A549 (cell line): ENCODE results near the gene CTU2. TPM values are rescaled to one million over a fixed set of nuclear protein-coding genes. Genes with fewer than 3 reads are reported as not detected.

Source experiments
- ATAC-seq, 2 experiments: fragments of 200-7000 bp in 1 of 2; fragments of >200 bp in 1 of 2; cut with Nextera tagmentation in 1 of 2; cut with Tn5 transposase in 1 of 2; 3 replicates each; pipeline versions ENCODE4 v1.8.0 to v1.9.1; 2018 to 2020; ENCODE audit warnings: mild to moderate bottlenecking in 1 of 2, moderate library complexity in 1 of 2
- CTCF ChIA-PET: fragments of 300-600 bp; sonication (Branson Sonifier 250); formaldehyde crosslinking; extraction: SDS; loops from one replicate; lab custom pipeline; 2021; ENCODE audit warnings: antibody characterized with exemption, inconsistent platforms; lab: Yijun Ruan, JAX
- POLR2A ChIA-PET: fragments of 350-600 bp; formaldehyde crosslinking; extraction: SDS; loops from one replicate; lab custom pipeline; 2021; ENCODE audit warnings: antibody characterized with exemption, inconsistent platforms; lab: Yijun Ruan, JAX
- DNase-seq, 2 experiments: peaks; one replicate each; pipeline versions ENCODE4 v3.0.0 to v3.0.0-alpha.2; 2011 to 2016; ENCODE audit warnings: low read depth in 1 of 2, low spot score in 1 of 2
- FAIRE-seq: peaks from 2 replicates; lab custom pipeline; 2011; peaks lifted over from hg19 to GRCh38; lab: Jason Lieb, UNC
- H3K27ac ChIP-seq, 2 experiments: fragments of >200 bp; sonication (Bioruptor Twin); formaldehyde crosslinking; 3 replicates each; pipeline ENCODE4 v1.5.1; 2016 to 2017
- H3K4me1 ChIP-seq: fragments of >200 bp; sonication (Bioruptor Twin); formaldehyde crosslinking; 3 replicates; pipeline ENCODE4 v1.6.1; 2016
- H3K4me2 ChIP-seq: fragments of >200 bp; sonication (Bioruptor Twin); formaldehyde crosslinking; 3 replicates; pipeline ENCODE4 v1.6.1; 2016
- H3K4me3 ChIP-seq: fragments of >200 bp; sonication (Bioruptor Twin); formaldehyde crosslinking; 3 replicates; pipeline ENCODE4 v1.5.1; 2016
- H3K9me3 ChIP-seq: fragments of >200 bp; sonication (Bioruptor Twin); formaldehyde crosslinking; 3 replicates; pipeline ENCODE4 v1.6.1; 2016
- CEBPB ChIP-seq, 2 experiments: fragments of >200 bp in 1 of 2; sonication (Bioruptor Twin) in 1 of 2; formaldehyde crosslinking in 1 of 2; IDR thresholded peaks; 2 replicates each; pipeline ENCODE4 v1.6.1; 2012 to 2016
- CHD2 ChIP-seq: fragments of 150-350 bp; IDR thresholded peaks from 2 replicates; pipeline ENCODE4 v1.6.1; 2014; ENCODE audit warnings: low read length; ENCODE audit not compliant: partially characterized antibody
- CHD4 ChIP-seq: fragments of 200-600 bp; sonication (generic); IDR thresholded peaks from 2 replicates; pipeline ENCODE4 v1.6.1; 2016; ENCODE audit warnings: antibody characterized with exemption, mild to moderate bottlenecking, borderline replicate concordance
- EHF ChIP-seq: fragments of 250-450 bp; sonication (Bioruptor Pico); IDR thresholded peaks from 2 replicates; pipeline ENCODE4 v1.5.0; 2020; ENCODE audit warnings: mild to moderate bottlenecking
- EP300 ChIP-seq, 2 experiments: fragments of >200 bp; sonication (Bioruptor Twin); formaldehyde crosslinking; IDR thresholded peaks; 2 replicates in 1 of 2; 3 replicates in 1 of 2; pipeline ENCODE4 v1.6.1; 2016 to 2017
- FOSL2 ChIP-seq, 2 experiments: fragments of 450-650 bp in 1 of 2; fragments of >200 bp in 1 of 2; sonication (Bioruptor Twin) in 1 of 2; formaldehyde crosslinking; IDR thresholded peaks; 2 replicates each; pipeline versions ENCODE4 v1.5.0 to v1.6.1; 2016 to 2020; ENCODE audit warnings: mild to moderate bottlenecking in 1 of 2, moderate library complexity in 1 of 2
- GATA3 ChIP-seq: IDR thresholded peaks from 2 replicates; pipeline ENCODE4 v1.6.1; 2012; ENCODE audit warnings: borderline replicate concordance
- HDAC2 ChIP-seq: fragments of 200-600 bp; sonication (generic); IDR thresholded peaks from 2 replicates; pipeline ENCODE4 v1.6.1; 2016
- HEYL ChIP-seq: fragments of 250-450 bp; sonication (Bioruptor Pico); IDR thresholded peaks from 2 replicates; pipeline ENCODE4 v1.8.0; 2021; ENCODE audit warnings: mild to moderate bottlenecking, moderate library complexity
- HOXB13 ChIP-seq: fragments of 250-450 bp; sonication (Bioruptor Pico); IDR thresholded peaks from 2 replicates; pipeline ENCODE4 v1.5.0; 2020; ENCODE audit warnings: low read depth, mild to moderate bottlenecking, moderate library complexity
- HOXB5 ChIP-seq: fragments of 250-450 bp; sonication (Bioruptor Pico); IDR thresholded peaks from 2 replicates; pipeline ENCODE4 v1.5.0; 2020; ENCODE audit warnings: mild to moderate bottlenecking, moderate library complexity
- JUN ChIP-seq, 2 experiments: fragments of >200 bp; sonication (Bioruptor Twin); formaldehyde crosslinking; IDR thresholded peaks; 2 replicates in 1 of 2; 3 replicates in 1 of 2; pipeline ENCODE4 v1.6.1; 2016 to 2017
- JUNB ChIP-seq: fragments of >200 bp; sonication (Bioruptor Twin); formaldehyde crosslinking; IDR thresholded peaks from 2 replicates; pipeline ENCODE4 v1.6.1; 2016
- KDM5A ChIP-seq: fragments of 200-600 bp; sonication (generic); IDR thresholded peaks from 2 replicates; pipeline ENCODE4 v1.6.1; 2016; ENCODE audit warnings: antibody characterized with exemption, mild to moderate bottlenecking
- MAFK ChIP-seq: fragments of 450-650 bp; IDR thresholded peaks from 2 replicates; pipeline ENCODE4 v1.6.1; 2014; ENCODE audit not compliant: partially characterized antibody
- MAZ ChIP-seq: fragments of 150-350 bp; IDR thresholded peaks from 2 replicates; pipeline ENCODE4 v1.6.1; 2014; ENCODE audit warnings: antibody characterized with exemption, low read depth, low read length, borderline replicate concordance
- MYC ChIP-seq: IDR thresholded peaks from 2 replicates; pipeline ENCODE4 v1.6.1; 2012; ENCODE audit warnings: mild to moderate bottlenecking, inconsistent platforms, low read length, improper control_type of control experiment, borderline replicate concordance
- NPAS2 ChIP-seq: fragments of 250-450 bp; sonication (Bioruptor Pico); IDR thresholded peaks from 2 replicates; pipeline ENCODE4 v1.8.0; 2022; ENCODE audit warnings: mild to moderate bottlenecking, moderate library complexity, borderline replicate concordance
- NR3C1 ChIP-seq: fragments of >200 bp; sonication (Bioruptor Twin); formaldehyde crosslinking; IDR thresholded peaks from 3 replicates; pipeline ENCODE4 v1.6.1; 2017
- RAD21 ChIP-seq, 2 experiments: fragments of >200 bp in 1 of 2; sonication (Bioruptor Twin) in 1 of 2; formaldehyde crosslinking in 1 of 2; IDR thresholded peaks in 1 of 2; conservative IDR thresholded peaks in 1 of 2; 2 replicates in 1 of 2; 3 replicates in 1 of 2; pipeline ENCODE4 v1.6.1; 2012 to 2018; ENCODE audit warnings: inconsistent platforms in 1 of 2
- RCOR1 ChIP-seq: fragments of 150-350 bp; IDR thresholded peaks from 2 replicates; pipeline ENCODE4 v1.6.1; 2014; ENCODE audit warnings: antibody characterized with exemption, low read length, low read depth
- RNF2 ChIP-seq: fragments of 200-600 bp; sonication (generic); IDR thresholded peaks from 2 replicates; pipeline ENCODE4 v1.6.1; 2016; ENCODE audit warnings: low read depth, mild to moderate bottlenecking, antibody characterized with exemption, moderate library complexity, borderline replicate concordance
- SMC3 ChIP-seq: fragments of >200 bp; sonication (Bioruptor Twin); formaldehyde crosslinking; IDR thresholded peaks from 3 replicates; pipeline ENCODE4 v1.6.1; 2018; ENCODE audit warnings: inconsistent platforms
- TFCP2L1 ChIP-seq: fragments of 250-450 bp; sonication (Bioruptor Pico); IDR thresholded peaks from 2 replicates; pipeline ENCODE4 v1.5.0; 2021; ENCODE audit warnings: mild to moderate bottlenecking
- TP53 ChIP-seq: fragments of 250-450 bp; sonication (Bioruptor Pico); IDR thresholded peaks from 2 replicates; pipeline ENCODE4 v1.5.0; 2021; ENCODE audit warnings: mild to moderate bottlenecking, moderate library complexity
- WGBS: methylation state at CpG from one replicate; pipeline ENCODE4 v1.1.6; 2017; ENCODE audit errors: missing lambda C conversion rate; 5-methylcytosine and 5-hydroxymethylcytosine counted together
- polyA plus RNA-seq, 4 experiments: library from polyadenylated mRNA; depleted of rRNA in 3 of 4; stranded (reverse); fragments of >200 nt; fragmentation: RNase III in 1 of 4; extraction: RNeasy Plus Mini Kit Qiagen cat#74134 plus additional on column Dnase treatment in 1 of 4; gene quantifications; 2 replicates in 3 of 4; 3 replicates in 1 of 4; pipeline ENCODE4 v1.2.3, GENCODE V29; 2011 to 2017
- TF ChIP-seq, protein P1 (sequence below): fragments of >200 bp; sonication (Bioruptor Twin); formaldehyde crosslinking; IDR thresholded peaks from 3 replicates; pipeline ENCODE4 v1.6.1; 2016
- TF ChIP-seq, protein P2 (sequence below): IDR thresholded peaks from 2 replicates; pipeline ENCODE4 v1.6.1; 2012
- TF ChIP-seq, protein P3 (sequence below): fragments of 250-450 bp; sonication (Bioruptor Pico); IDR thresholded peaks from 2 replicates; pipeline ENCODE4 v1.5.0; 2021; ENCODE audit warnings: mild to moderate bottlenecking, moderate library complexity, borderline replicate concordance
- TF ChIP-seq, protein P4 (sequence below): fragments of 450-650 bp; IDR thresholded peaks from 2 replicates; pipeline ENCODE4 v1.6.1; 2014; ENCODE audit warnings: antibody characterized with exemption

The CTU2 gene
- polyA plus RNA-seq, 2 of the 4 experiments (the other 2 are of a cell fraction) = 16.4 to 21.8 TPM

DNA sequence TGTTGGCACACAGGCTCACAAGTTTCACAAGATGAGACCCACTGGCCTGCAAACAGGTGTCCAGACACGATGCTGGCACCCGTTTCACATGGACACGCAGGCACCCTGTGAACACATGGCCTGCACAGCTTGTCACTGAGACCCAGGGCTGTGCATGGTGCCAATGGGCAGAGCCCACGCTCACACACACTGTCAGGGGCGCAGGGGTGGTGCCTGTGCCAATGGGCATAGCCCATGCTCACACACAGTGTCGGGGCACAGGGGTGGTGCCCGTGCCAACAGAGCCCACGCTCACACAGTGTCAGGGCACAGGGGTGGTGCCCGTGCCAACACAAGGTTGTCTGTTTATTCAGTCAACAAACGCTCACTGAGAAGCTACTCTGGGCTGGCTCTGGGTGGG, 29.3 kb downstream of the CTU2 start:
- no peaks in the 10 kb centered on the region for H3K9me3 ChIP-seq
- H3K4me2 ChIP-seq = no peak overlapping the region
- no peak for FAIRE-seq
- no peak for DNase-seq
- ChIA-PET CTCF (interaction anchor here (0.7 to 21.2 kb wide), 9 partner anchors 13 to 432 kb away, joined by 3 to 596 read pairs (median 28); partner anchors contain the start of genes APRT, CTU2 and RNF166), POLR2A (no interaction called here)
- H3K27ac ChIP-seq = no peak overlapping the region
- TF ChIP-seq FOSL2 (IDR thresholded peaks at IDR 0.05) = no peak
- no peak for TF ChIP-seq FOSL2 (CRISPR knock-in tag; IDR thresholded peaks at IDR 0.05)
- no peak for TF ChIP-seq TP53 (CRISPR knock-in tag)
- no peak for TF ChIP-seq MYC
- TF ChIP-seq NR3C1 = no peak
- no peak for TF ChIP-seq JUN (IDR thresholded peaks at IDR 0.05)
- TF ChIP-seq, protein P1, sequence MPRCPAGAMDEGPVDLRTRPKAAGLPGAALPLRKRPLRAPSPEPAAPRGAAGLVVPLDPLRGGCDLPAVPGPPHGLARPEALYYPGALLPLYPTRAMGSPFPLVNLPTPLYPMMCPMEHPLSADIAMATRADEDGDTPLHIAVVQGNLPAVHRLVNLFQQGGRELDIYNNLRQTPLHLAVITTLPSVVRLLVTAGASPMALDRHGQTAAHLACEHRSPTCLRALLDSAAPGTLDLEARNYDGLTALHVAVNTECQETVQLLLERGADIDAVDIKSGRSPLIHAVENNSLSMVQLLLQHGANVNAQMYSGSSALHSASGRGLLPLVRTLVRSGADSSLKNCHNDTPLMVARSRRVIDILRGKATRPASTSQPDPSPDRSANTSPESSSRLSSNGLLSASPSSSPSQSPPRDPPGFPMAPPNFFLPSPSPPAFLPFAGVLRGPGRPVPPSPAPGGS = no peak
- TF ChIP-seq, protein P2, sequence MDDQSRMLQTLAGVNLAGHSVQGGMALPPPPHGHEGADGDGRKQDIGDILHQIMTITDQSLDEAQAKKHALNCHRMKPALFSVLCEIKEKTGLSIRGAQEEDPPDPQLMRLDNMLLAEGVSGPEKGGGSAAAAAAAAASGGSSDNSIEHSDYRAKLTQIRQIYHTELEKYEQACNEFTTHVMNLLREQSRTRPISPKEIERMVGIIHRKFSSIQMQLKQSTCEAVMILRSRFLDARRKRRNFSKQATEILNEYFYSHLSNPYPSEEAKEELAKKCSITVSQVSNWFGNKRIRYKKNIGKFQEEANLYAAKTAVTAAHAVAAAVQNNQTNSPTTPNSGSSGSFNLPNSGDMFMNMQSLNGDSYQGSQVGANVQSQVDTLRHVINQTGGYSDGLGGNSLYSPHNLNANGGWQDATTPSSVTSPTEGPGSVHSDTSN = no peak
- no peak for TF ChIP-seq CHD2
- TF ChIP-seq HOXB13 = no peak
- TF ChIP-seq GATA3 = no peak
- no peak for TF ChIP-seq SMC3
- no peak for TF ChIP-seq RAD21 (conservative IDR thresholded peaks at IDR 0.05 in 1 of 2, IDR thresholded peaks at IDR 0.05 in 1 of 2)
- no peak for TF ChIP-seq EHF (CRISPR knock-in tag)
- TF ChIP-seq RCOR1 = no peak
- TF ChIP-seq RNF2 = no peak
- no peak for TF ChIP-seq CHD4
- no peak for TF ChIP-seq CEBPB (IDR thresholded peaks at IDR 0.05)
- TF ChIP-seq NPAS2 (CRISPR knock-in tag) = no peak
- TF ChIP-seq HEYL (CRISPR knock-in tag) = no peak
- no peak for TF ChIP-seq JUNB
- ATAC-seq = no peak
- WGBS = no CpG with 5 or more reads among the region's 10 CpGs
- H3K4me1 ChIP-seq = peaks cover 11% of the 10 kb centered on the region
- no peak overlapping the region for H3K4me3 ChIP-seq

DNA sequence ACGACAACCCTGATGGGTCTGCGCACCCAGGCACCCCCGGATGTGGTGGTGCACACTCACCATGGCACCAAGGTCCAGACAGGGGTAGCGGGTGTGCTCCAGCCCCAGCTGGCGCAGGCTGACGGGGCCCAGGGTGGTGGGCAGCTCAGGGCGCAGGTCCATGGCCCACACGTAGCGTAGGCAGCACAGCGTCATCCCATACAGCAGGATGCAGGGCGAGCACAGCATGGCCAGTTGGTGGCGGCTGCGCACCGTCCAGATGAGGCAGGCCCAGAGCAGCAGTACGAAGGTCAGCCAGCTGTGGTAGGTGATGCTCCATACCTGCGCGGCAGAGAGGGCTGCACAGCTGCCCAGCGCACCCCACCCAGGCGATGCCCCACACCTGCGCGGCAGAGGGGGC, 29.8 kb downstream of the CTU2 start:
- Histone ChIP-seq H3K9me3 (no peaks in the 10 kb centered on the region), H3K4me1 (peaks cover 11% of the 10 kb centered on the region), H3K4me3 (no peak overlapping the region), H3K27ac (no peak overlapping the region), H3K4me2 (no peak overlapping the region)
- no peak for FAIRE-seq
- WGBS = 97% methylated on average over 16 of the region's 21 CpGs
- DNase-seq = no peak
- ChIA-PET CTCF (interaction anchor here (0.7 to 21.2 kb wide), 9 partner anchors 14 to 432 kb away, joined by 3 to 596 read pairs (median 28); partner anchors contain the start of genes APRT, CTU2 and RNF166), POLR2A (no interaction called here)
- TF ChIP-seq, protein P2 = no peak
- TF ChIP-seq, protein P3, sequence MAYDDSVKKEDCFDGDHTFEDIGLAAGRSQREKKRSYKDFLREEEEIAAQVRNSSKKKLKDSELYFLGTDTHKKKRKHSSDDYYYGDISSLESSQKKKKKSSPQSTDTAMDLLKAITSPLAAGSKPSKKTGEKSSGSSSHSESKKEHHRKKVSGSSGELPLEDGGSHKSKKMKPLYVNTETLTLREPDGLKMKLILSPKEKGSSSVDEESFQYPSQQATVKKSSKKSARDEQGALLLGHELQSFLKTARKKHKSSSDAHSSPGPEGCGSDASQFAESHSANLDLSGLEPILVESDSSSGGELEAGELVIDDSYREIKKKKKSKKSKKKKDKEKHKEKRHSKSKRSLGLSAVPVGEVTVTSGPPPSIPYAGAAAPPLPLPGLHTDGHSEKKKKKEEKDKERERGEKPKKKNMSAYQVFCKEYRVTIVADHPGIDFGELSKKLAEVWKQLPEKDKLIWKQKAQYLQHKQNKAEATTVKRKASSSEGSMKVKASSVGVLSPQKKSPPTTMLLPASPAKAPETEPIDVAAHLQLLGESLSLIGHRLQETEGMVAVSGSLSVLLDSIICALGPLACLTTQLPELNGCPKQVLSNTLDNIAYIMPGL (CRISPR knock-in tag) = no peak
- TF ChIP-seq HDAC2 (no peak), HOXB5 (CRISPR knock-in tag) (no peak), TFCP2L1 (CRISPR knock-in tag) (no peak), KDM5A (no peak), EP300 (IDR thresholded peaks at IDR 0.05) (no peak), GATA3 (no peak), MAFK (no peak), MAZ (no peak)
- TF ChIP-seq, protein P4, sequence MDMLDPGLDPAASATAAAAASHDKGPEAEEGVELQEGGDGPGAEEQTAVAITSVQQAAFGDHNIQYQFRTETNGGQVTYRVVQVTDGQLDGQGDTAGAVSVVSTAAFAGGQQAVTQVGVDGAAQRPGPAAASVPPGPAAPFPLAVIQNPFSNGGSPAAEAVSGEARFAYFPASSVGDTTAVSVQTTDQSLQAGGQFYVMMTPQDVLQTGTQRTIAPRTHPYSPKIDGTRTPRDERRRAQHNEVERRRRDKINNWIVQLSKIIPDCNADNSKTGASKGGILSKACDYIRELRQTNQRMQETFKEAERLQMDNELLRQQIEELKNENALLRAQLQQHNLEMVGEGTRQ = no peak
- no peak for ATAC-seq
